ENCODE data around the gene TRHDE.

The TRHDE gene

DNA sequence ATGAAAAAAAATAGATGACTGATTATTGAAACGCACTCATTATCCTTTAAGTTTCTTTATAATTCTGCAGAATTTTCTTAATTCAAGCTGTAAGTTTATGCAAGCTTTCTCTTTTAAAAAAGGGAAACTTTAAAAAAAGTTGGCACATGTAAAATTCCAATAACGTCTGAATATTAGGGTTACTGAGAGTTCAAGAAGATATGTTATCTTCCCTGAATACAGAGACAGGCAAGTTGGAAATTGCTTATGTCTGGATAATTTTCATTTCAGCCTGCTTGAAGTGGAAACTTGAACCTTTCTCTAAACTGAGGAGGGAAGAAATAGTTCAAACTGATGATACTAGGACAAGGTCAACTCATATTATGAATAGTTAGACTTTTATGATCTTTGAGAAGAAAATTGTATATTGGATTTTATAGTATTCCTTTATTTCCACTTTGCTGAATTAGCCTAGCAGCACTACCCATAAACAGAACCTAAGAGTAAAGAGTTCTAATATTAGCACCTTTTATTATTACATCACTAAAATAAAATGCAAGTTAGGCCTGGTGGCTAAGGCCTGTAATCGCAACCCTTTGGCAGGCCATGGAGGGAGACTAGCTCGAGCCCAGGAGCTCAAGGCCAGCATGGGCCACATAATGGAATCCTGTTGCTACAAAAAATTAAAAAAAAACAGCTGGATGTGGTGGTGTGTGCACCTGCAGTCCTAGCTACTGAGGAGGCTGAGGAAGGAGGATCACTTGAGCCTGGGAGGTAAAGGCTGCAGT, 288.0 kb downstream of the TRHDE start:
- no peak overlapping the region for H3K4me3 ChIP-seq (ENCODE audit: low read length in 2 of 2)
- H3K27ac ChIP-seq (ENCODE audit: low read depth in 2 of 2, low read length in 2 of 2): no peak overlapping the region
- no peaks in the 10 kb centered on the region for H3K36me3 ChIP-seq (ENCODE audit: control insufficient read depth in 2 of 2, insufficient read depth in 2 of 2, low read length in 2 of 2)
- no peak overlapping the region for H3K9ac ChIP-seq (ENCODE audit: low read depth in 1 of 2, low read length in 2 of 2)
- no peaks in the 10 kb centered on the region for H3K27me3 ChIP-seq (ENCODE audit: control insufficient read depth in 2 of 2, insufficient read depth in 2 of 2, low read length in 2 of 2)
- H3K9me3 ChIP-seq (ENCODE audit: control insufficient read depth in 2 of 2, low read length in 2 of 2): no peaks in the 10 kb centered on the region
- no peaks in the 10 kb centered on the region for H3K4me1 ChIP-seq (ENCODE audit: control insufficient read depth in 2 of 2, insufficient read depth in 2 of 2, low read length in 2 of 2)

GRCh38 chr12:72570601-72571000, 298.4 kb downstream of the TRHDE start:
- Histone ChIP-seq H3K9me3 (ENCODE audit: control insufficient read depth in 2 of 2, low read length in 2 of 2) (no peaks in the 10 kb centered on the region), H3K4me1 (ENCODE audit: control insufficient read depth in 2 of 2, insufficient read depth in 2 of 2, low read length in 2 of 2) (no peaks in the 10 kb centered on the region), H3K27ac (ENCODE audit: low read depth in 2 of 2, low read length in 2 of 2) (no peak overlapping the region), H3K4me3 (ENCODE audit: low read length in 2 of 2) (no peak overlapping the region), H3K36me3 (ENCODE audit: control insufficient read depth in 2 of 2, insufficient read depth in 2 of 2, low read length in 2 of 2) (no peaks in the 10 kb centered on the region), H3K9ac (ENCODE audit: low read depth in 1 of 2, low read length in 2 of 2) (no peak overlapping the region), H3K27me3 (ENCODE audit: control insufficient read depth in 2 of 2, insufficient read depth in 2 of 2, low read length in 2 of 2) (no peaks in the 10 kb centered on the region)

DNA sequence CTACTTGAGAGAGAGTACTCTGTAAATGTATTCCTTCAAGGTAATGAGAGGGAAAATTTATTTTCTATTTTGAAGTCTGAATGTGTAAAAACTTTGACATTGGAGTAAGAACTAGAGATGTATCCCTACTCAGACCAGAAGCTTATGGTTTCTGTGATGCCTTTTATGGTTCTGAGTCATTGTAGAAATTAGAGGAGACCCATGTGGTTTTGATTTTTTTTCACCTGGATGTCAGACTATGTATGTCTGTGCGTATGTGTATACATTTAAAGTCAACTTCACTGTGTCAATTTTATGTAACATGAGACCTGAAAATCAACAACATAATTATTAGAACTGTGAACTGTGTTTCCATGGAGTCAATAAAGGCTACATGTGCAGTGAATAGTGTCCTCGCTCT, 302.0 kb downstream of the TRHDE start:
- Histone ChIP-seq H3K27ac (ENCODE audit: low read depth in 2 of 2, low read length in 2 of 2) (no peak overlapping the region), H3K9ac (ENCODE audit: low read depth in 1 of 2, low read length in 2 of 2) (no peak overlapping the region), H3K27me3 (ENCODE audit: control insufficient read depth in 2 of 2, insufficient read depth in 2 of 2, low read length in 2 of 2) (no peaks in the 10 kb centered on the region), H3K36me3 (ENCODE audit: control insufficient read depth in 2 of 2, insufficient read depth in 2 of 2, low read length in 2 of 2) (no peaks in the 10 kb centered on the region), H3K4me1 (ENCODE audit: control insufficient read depth in 2 of 2, insufficient read depth in 2 of 2, low read length in 2 of 2) (no peaks in the 10 kb centered on the region), H3K9me3 (ENCODE audit: control insufficient read depth in 2 of 2, low read length in 2 of 2) (no peaks in the 10 kb centered on the region), H3K4me3 (ENCODE audit: low read length in 2 of 2) (no peak overlapping the region)

- Histone ChIP-seq H3K27ac (ENCODE audit: low read depth in 2 of 2, low read length in 2 of 2) (no peak overlapping the region), H3K4me1 (ENCODE audit: control insufficient read depth in 2 of 2, insufficient read depth in 2 of 2, low read length in 2 of 2) (no peaks in the 10 kb centered on the region), H3K9me3 (ENCODE audit: control insufficient read depth in 2 of 2, low read length in 2 of 2) (no peaks in the 10 kb centered on the region), H3K9ac (ENCODE audit: low read depth in 1 of 2, low read length in 2 of 2) (no peak overlapping the region), H3K27me3 (ENCODE audit: control insufficient read depth in 2 of 2, insufficient read depth in 2 of 2, low read length in 2 of 2) (no peaks in the 10 kb centered on the region), H3K36me3 (ENCODE audit: control insufficient read depth in 2 of 2, insufficient read depth in 2 of 2, low read length in 2 of 2) (no peaks in the 10 kb centered on the region), H3K4me3 (ENCODE audit: low read length in 2 of 2) (no peak overlapping the region)
These were observed 306.2 kb downstream of the TRHDE start for GRCh38 chr12:72578327-72578726.

GRCh38 chr12:72586456-72586855, 314.3 kb downstream of the TRHDE start:
- no peaks in the 10 kb centered on the region for H3K9me3 ChIP-seq (ENCODE audit: control insufficient read depth in 2 of 2, low read length in 2 of 2)
- no peak overlapping the region for H3K4me3 ChIP-seq (ENCODE audit: low read length in 2 of 2)
- no peaks in the 10 kb centered on the region for H3K4me1 ChIP-seq (ENCODE audit: control insufficient read depth in 2 of 2, insufficient read depth in 2 of 2, low read length in 2 of 2)
- H3K27me3 ChIP-seq (ENCODE audit: control insufficient read depth in 2 of 2, insufficient read depth in 2 of 2, low read length in 2 of 2): no peaks in the 10 kb centered on the region
- H3K27ac ChIP-seq (ENCODE audit: low read depth in 2 of 2, low read length in 2 of 2): no peak overlapping the region
- no peak overlapping the region for H3K9ac ChIP-seq (ENCODE audit: low read depth in 1 of 2, low read length in 2 of 2)
- H3K36me3 ChIP-seq (ENCODE audit: control insufficient read depth in 2 of 2, insufficient read depth in 2 of 2, low read length in 2 of 2): no peaks in the 10 kb centered on the region

- Histone ChIP-seq H3K4me1 (ENCODE audit: control insufficient read depth in 2 of 2, insufficient read depth in 2 of 2, low read length in 2 of 2) (no peaks in the 10 kb centered on the region), H3K27ac (ENCODE audit: low read depth in 2 of 2, low read length in 2 of 2) (no peak overlapping the region)
These were observed 330.4 kb downstream of the TRHDE start for GRCh38 chr12:72602581-72602980.

DNA sequence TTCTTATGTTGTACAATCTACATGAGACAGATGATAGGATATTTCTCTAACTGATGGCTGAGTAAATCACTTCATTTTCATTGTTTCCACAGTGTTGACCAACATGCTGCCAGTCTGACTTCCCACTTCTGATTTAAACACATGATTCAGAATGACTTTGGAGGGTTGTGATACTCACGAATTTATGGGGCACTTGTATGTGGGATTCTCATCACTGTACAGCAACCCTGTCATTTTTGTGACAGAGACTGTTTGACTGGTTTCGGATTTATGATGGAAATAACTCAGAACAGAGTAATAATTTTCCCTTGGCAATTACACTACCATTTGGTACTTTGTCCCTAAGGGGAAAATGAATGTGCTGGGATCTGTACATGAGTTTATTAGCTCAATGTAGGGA, 333.8 kb downstream of the TRHDE start:
- no peaks in the 10 kb centered on the region for H3K36me3 ChIP-seq (ENCODE audit: control insufficient read depth in 2 of 2, insufficient read depth in 2 of 2, low read length in 2 of 2)
- H3K9me3 ChIP-seq (ENCODE audit: control insufficient read depth in 2 of 2, low read length in 2 of 2): peaks cover 0 to 3% of the 10 kb centered on the region in 2 donors
- no peak overlapping the region for H3K9ac ChIP-seq (ENCODE audit: low read depth in 1 of 2, low read length in 2 of 2)
- H3K27ac ChIP-seq (ENCODE audit: low read depth in 2 of 2, low read length in 2 of 2): no peak overlapping the region
- no peaks in the 10 kb centered on the region for H3K27me3 ChIP-seq (ENCODE audit: control insufficient read depth in 2 of 2, insufficient read depth in 2 of 2, low read length in 2 of 2)
- no peak overlapping the region for H3K4me3 ChIP-seq (ENCODE audit: low read length in 2 of 2)
- no peaks in the 10 kb centered on the region for H3K4me1 ChIP-seq (ENCODE audit: control insufficient read depth in 2 of 2, insufficient read depth in 2 of 2, low read length in 2 of 2)

More at GRCh38 chr12:72602581-72602980, 330.4 kb downstream of the TRHDE start:
- Histone ChIP-seq H3K4me3 (ENCODE audit: low read length in 2 of 2) (no peak overlapping the region), H3K9ac (ENCODE audit: low read depth in 1 of 2, low read length in 2 of 2) (no peak overlapping the region), H3K9me3 (ENCODE audit: control insufficient read depth in 2 of 2, low read length in 2 of 2) (no peaks in the 10 kb centered on the region), H3K36me3 (ENCODE audit: control insufficient read depth in 2 of 2, insufficient read depth in 2 of 2, low read length in 2 of 2) (no peaks in the 10 kb centered on the region), H3K27me3 (ENCODE audit: control insufficient read depth in 2 of 2, insufficient read depth in 2 of 2, low read length in 2 of 2) (no peaks in the 10 kb centered on the region)

DNA sequence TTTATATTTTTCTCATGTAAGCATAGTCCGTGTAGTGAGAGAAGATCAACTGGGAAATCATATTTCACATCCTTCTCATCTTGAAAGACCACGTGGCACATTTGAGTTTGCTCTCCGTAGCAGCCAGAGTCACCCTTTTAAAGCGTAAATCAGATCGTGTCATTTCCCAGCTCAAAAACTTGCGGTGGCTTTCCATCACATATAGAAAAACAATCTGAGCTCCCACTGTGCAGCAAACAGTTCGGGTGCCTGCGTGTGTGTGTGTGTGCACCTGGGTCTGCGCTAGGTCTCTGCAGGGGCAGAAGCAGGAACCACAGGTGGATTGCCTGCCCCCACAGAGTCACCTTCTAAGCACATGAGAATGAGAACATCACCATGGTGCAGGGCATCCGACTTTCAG, 338.2 kb downstream of the TRHDE start:
- Histone ChIP-seq H3K9me3 (ENCODE audit: control insufficient read depth in 2 of 2, low read length in 2 of 2) (peaks cover 0 to 3% of the 10 kb centered on the region in 2 donors), H3K4me1 (ENCODE audit: control insufficient read depth in 2 of 2, insufficient read depth in 2 of 2, low read length in 2 of 2) (no peaks in the 10 kb centered on the region), H3K4me3 (ENCODE audit: low read length in 2 of 2) (no peak overlapping the region), H3K27me3 (ENCODE audit: control insufficient read depth in 2 of 2, insufficient read depth in 2 of 2, low read length in 2 of 2) (no peaks in the 10 kb centered on the region), H3K27ac (ENCODE audit: low read depth in 2 of 2, low read length in 2 of 2) (no peak overlapping the region), H3K9ac (ENCODE audit: low read depth in 1 of 2, low read length in 2 of 2) (no peak overlapping the region), H3K36me3 (ENCODE audit: control insufficient read depth in 2 of 2, insufficient read depth in 2 of 2, low read length in 2 of 2) (no peaks in the 10 kb centered on the region)

DNA sequence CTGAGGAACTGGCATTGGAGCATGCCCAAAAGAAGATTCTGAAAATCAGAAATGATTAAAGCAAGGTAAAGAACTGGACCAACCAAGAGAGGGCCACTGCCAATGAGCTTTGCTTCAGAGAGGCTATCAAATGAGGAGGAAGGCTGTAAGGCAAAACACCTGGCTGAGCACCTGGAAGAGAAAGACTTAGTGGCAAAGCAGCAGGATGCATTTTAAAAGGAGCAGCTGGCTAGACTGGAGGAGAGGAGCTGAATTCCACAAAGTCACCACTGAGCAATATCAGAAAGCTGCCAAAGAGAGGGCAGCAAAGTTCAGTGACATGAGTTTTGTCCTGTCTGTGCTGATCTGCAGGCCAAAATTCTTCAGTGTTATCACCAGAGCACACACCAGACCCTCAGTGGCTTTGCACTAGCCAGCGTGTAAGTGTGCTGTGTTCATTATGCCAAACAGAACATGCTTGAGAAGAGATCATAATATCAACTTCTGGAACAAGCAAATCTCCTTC, 338.7 kb downstream of the TRHDE start:
- H3K27ac ChIP-seq (ENCODE audit: low read depth in 2 of 2, low read length in 2 of 2): no peak overlapping the region
- no peak overlapping the region for H3K4me3 ChIP-seq (ENCODE audit: low read length in 2 of 2)
- H3K9me3 ChIP-seq (ENCODE audit: control insufficient read depth in 2 of 2, low read length in 2 of 2): peaks cover 0 to 3% of the 10 kb centered on the region in 2 donors
- no peaks in the 10 kb centered on the region for H3K4me1 ChIP-seq (ENCODE audit: control insufficient read depth in 2 of 2, insufficient read depth in 2 of 2, low read length in 2 of 2)
- H3K9ac ChIP-seq (ENCODE audit: low read depth in 1 of 2, low read length in 2 of 2): no peak overlapping the region
- H3K36me3 ChIP-seq (ENCODE audit: control insufficient read depth in 2 of 2, insufficient read depth in 2 of 2, low read length in 2 of 2): no peaks in the 10 kb centered on the region
- no peaks in the 10 kb centered on the region for H3K27me3 ChIP-seq (ENCODE audit: control insufficient read depth in 2 of 2, insufficient read depth in 2 of 2, low read length in 2 of 2)

DNA sequence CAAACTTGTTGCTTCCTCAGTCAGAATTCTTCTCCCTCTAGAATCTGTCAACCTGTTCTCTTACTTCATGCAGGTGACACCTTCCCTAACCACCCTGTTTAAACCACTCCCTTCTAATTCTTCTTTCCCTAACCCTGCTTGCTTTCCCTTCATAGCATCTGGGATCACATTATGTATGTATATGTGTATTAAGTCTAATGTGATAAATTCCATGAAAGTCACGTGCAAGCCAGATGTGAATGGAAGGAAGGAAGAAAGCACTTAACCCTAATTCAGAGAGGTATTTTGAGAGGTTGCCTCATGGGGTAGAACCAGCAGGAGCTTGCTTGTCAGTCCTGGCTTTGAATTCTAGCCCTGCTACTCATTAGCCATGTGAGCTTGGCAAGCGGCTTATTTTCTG, 340.0 kb downstream of the TRHDE start:
- Histone ChIP-seq H3K4me3 (ENCODE audit: low read length in 2 of 2) (no peak overlapping the region), H3K27me3 (ENCODE audit: control insufficient read depth in 2 of 2, insufficient read depth in 2 of 2, low read length in 2 of 2) (no peaks in the 10 kb centered on the region), H3K36me3 (ENCODE audit: control insufficient read depth in 2 of 2, insufficient read depth in 2 of 2, low read length in 2 of 2) (no peaks in the 10 kb centered on the region), H3K27ac (ENCODE audit: low read depth in 2 of 2, low read length in 2 of 2) (no peak overlapping the region), H3K4me1 (ENCODE audit: control insufficient read depth in 2 of 2, insufficient read depth in 2 of 2, low read length in 2 of 2) (no peaks in the 10 kb centered on the region), H3K9ac (ENCODE audit: low read depth in 1 of 2, low read length in 2 of 2) (no peak overlapping the region), H3K9me3 (ENCODE audit: control insufficient read depth in 2 of 2, low read length in 2 of 2) (peaks cover 0 to 3% of the 10 kb centered on the region in 2 donors)

Data from mucosa of rectum (tissue), 2 donors.